ENCODE data around the gene KRT77.

GRCh38 chr12:52730383-52730782 lies 27.1 kb upstream of the KRT77 start:
- no peak for TF ChIP-seq ZNF274 (IDR thresholded peaks at IDR 0.05; ENCODE audit: low read depth, low read length)
- no peak for TF ChIP-seq YY1 (IDR thresholded peaks at IDR 0.05; ENCODE audit: insufficient read depth, insufficient read length)
